Stimulated activated CD8-positive, alpha-beta memory T cell treated with anti-CD3 and anti-CD28 coated beads, Interleukin-2, amount 100 ng/mL, for 48 hours (primary cell): ENCODE data around the gene ARPC1A.
"Not testable (repeated sequence)": the region's sequence is repeated elsewhere in the genome, so short reads cannot be mapped to it uniquely, and the experiment has no call there.

ENCODE experiments used
- DNase-seq, 2 donors: peaks; one replicate each; pipeline ENCODE4 v3.0.0-alpha.2; 2020; ENCODE audit warnings: low read depth in 2 of 2

Gene ARPC1A

DNA sequence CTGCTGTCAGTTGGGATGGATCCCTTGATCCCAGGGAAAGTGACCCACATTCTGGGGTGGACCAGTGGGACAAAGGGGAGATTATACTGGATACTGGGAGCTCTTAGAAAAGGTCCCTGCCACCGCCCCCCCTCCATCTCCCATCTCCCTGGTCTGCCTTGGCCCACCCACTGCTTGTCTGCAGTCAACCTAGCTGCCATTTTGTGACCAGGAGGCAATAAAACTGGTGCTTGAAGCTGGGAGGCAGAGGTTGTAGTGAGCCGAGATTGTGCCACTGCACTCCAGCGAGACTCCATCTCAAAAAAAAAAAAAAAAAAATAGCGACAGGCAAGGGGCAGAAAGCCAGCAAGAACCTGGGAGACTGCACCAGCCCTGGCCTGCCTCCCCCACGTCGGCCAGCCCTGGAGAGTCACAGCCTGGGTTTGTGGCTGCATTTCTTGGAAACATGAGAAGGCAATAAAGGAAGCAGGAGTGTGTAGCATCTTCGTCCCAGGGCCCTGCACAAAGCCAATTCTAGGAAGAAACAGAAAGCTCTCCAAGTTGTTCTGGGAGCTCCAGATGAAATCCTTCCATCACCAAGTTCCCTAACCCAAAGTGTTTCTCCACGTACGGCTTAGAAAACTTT, 44.2 kb downstream of the ARPC1A start:
- no peak for DNase-seq

DNA sequence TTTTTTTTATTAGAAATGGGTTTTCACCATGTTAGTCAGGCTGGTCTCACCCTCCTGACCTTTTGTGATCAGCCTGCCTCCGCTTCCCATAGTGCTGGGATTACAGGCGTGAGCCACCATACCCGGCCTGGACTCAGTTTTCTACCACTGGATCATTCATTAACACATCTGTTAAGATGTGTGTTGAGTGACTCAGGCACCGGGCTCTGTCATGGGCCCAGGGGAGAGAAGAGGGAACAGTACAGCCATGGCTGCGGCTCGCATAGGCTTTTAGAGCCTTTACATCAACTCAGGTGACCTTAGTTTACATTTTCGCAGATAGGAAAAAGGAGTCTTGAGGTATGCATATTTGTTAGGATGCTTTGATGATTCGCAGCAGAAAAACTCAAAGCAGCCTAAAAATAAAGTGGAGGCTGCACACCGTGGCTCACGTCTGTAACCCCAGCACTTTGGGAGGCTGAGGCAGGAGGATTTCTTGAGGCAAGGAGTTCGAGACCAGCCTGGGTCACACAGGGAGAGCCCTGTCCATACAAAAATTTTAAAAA, 45.8 kb downstream of the ARPC1A start:
- DNase-seq = no peak

DNA sequence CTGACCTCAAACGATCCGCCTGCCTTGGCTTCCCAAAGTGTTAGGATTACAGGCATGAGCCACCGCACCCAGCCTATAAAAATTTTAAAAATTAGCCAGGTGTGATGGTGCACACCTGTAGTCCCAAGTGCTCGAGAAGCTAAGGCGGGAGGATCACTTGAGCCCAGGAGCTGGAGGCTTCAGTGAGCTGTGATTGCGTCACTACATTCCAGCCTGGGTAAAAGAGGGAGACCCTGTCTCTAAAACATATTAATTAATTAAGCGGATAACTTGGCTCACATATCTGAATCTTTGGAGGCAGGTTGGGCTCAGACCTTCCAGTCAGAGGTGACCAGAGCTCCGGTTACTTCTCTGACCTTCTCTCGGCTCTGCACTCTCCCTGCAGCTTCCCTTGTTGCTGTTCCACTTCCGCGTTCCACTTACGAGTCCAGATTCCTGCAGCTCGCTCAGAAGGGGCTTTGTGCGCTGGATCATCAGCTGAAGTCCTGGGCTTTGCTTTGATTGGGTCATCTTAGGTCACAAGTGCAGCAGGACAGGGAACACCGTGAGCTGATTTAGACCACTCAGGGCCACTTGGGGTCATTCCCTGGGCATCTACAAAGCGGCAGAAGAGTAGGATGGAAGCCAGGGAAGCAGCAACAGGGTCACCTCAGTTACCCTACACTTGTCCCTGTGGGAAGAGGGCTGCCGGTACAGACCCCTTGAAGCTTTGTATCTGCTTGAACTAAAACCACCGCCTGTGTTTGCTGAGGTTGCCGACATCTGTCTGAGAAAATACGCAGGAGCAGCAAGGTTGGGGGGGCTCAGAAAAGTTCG, 46.8 kb downstream of the ARPC1A start:
- no peak for DNase-seq

DNA sequence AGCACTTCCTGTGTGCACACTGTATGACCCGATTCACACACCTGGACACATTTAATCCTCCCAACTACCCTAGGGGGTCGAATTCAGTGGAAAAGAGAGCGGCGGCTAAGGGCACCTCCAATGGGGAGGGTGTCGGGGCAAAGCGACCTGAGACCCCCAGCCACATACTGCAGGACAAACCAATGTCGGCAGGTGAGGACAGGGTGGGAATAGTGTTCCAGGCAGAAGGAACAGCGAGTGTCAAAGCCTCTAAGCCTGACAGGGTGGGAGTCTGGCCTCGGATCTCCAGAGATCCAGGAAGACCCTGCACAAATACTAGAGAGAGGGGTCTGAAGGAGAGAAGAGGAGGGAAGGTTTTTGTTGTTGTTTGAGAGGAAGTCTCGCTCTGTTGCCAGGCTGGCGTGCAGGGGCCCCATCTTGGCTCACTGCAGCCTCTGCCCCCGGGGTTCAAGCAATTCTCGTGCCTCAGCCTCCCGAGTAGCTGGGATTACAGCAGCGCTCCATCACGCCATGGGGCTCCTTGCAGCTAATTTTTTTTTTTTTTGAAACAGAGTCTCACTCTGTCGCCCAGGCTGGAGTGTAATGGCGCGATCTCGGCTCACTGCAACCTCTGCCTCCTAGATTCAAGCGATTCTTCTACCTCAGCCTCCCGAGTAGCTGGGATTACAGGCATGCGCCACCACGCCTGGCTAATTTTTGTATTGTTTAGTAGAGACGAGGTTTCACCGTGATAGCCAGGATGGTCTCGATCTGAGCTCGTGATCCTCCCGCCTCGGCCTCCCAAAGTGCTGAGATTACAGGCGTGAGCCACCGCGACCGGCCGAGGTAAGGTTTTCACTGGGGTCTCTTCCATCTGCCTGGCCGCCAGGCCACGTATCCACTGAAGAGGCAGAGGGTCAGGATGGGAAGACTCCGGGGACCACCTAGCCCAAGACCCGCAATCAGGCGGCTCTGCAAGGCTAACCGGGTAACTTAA, 47.7 kb downstream of the ARPC1A start:
- no peak for DNase-seq

DNA sequence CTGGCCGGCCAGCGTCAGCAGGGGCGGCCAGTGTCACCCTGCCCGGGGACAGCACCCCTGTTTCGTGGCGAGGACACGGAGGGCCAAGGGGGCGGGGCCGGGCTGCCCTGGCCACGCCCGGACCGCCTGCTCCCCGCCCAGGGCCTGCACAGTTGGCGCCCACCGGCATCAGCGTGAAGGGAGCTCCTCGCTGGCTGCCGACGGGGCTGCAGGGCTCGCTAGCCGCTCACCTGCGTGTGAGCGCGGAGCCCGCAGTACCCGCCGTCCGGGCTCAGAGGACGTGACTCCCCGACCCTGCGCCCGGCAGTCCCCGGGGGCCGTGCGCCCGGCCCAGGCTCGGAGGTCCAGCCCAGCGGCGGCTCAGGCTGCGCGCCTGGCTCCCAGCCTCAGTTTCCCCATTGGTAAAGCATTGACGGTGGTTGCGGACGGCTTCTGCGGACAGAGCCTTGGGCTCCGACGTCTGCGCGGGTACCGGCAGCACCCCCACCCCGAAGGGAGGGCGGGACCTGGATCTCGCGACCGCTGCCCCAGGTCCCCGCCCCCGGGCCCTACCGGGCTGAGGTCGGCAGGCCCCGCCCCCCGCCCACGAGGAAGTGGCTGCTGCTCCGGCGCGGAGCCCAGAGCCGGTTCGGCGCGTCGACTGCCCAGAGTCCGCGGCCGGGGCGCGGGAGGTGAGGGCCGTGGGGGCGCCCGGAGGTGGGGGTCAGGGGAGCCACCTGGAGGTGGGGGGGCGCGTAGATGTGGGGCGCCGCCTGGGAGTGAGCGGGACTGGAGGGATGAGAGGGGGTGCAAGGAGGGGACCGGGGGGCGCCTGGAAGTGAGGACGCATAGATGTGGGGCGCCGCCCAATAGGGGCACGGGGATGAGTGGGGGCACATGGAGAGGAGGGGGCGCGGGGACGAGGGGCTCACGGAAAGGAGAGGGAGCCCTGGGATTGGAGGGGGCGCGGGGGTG, 48.7 kb downstream of the ARPC1A start, which contains the start of gene ARPC1B:
Gene ARPC1B (plus strand): TSS at position 620 of the 954 bp plus-strand sequence. CDS start 10,985 bp downstream, outside the sequence.
- DNase-seq = peak; percentile 85 to 86

DNA sequence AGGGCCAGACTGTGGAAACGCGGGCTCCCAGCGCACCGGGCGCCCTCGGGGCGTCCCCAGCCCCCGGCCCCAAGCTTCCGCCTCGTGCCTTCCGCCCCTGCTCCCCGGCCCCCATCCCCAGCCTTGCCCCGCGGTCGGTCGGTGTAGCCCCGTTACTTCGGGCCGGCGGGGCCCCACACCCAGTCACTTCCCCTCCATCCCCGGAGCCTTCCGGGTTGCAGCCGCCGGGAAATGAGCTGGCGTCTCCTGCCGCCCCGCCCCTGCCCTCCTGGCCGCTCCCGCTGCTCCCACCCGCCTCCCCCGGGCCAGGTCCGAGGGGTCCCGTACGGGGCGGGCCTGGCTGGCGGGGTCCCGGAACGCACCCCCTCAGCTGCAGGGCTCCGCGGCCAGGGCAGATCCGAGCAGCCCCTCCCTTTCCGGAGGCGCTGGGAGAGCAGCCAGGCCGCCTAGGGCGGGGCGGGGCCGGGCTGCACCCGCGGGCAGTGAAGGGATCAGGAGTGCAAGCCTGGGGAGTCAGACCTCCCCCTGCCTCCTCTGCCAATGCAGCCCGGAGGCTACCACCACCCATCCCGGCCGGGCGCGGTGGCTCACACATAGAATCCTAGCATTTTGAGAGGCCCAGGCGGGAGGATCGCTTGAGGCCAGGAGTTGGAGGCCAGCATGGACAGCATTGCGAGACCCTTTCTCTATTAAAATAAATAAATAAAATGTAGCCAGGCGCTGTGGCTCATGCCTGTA, 49.5 kb downstream of the ARPC1A start:
- DNase-seq = peak; percentile 54 to 58

DNA sequence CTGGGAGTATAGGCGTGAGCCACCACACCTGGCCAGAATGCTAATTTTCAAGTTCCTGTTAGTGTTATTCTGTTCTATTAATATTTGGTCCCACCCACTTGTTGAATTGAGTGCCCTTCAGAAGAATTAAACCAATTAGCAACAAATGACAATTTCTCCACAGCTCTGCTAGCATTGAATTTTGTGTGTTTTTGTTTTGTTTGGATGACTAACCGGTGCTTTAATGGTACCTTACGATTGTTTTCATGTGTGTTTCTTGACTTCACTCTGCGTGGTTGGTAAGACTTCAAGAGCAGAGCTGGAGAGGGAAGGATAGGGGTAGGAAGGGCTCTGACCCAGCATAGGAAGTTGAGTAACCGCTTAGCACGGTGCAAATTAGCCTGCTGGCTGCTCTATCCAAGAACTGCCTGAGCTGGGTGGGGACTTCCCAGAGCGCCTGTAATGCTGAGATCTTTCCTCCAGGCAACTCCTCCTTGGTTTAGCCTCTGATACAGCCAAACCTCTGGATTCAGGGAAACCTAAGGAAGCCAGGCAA, 53.4 kb downstream of the ARPC1A start:
- DNase-seq = no peak

DNA sequence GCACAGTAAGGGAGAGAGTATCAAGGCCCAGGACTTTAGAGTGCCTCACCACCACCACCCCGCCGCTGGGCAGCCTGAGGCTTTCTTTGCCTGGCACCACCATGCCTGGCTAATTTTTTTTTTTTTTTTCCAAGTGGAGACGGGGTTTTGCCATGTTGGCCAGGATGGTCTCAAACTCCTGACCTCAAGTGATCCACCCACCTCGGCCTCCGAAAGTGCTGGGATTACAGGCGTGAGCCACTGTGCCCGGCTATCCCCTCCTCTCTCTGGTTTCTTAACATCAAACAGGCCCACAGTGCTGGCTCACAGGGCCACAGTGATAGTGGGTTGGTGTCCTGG, 54.0 kb downstream of the ARPC1A start:
- DNase-seq = not testable (repeated sequence)

DNA sequence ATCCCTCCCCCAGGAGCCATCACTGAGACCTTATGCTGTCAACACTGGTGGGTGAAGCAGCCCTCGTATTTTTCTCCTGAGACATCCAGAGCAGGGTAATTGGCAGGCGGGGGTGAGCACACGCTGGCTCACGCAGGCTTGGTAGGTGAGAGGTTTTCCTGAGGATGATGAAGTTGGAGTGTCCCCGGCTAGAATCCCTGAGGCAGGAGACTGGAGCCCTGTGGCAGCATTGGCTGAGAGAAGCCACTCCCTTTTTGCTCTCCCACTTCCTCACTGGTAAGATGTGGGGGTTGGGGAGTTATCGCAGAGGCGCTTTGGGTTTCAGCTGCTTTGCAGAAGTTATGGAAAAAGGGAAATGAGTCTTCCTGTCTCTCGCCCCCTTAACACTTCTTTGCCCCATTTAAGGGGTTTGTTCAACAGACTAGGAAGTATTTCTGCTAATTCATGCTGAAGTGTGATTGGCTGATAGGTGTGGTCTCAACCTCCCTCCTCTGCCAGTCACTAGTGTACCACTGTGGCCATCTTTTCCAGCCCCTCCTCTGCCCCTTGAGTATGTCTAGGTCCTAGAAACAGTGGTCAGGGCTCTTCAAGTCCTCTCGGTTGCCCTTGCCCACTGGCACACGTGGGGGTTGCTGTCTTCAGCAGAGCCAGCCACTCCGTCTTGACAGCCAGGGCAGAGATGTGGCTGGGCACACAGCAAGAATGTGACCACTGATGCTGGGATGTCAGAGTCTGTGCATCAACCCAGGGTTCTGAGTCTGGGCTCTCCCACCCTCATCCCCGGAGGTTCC, 54.5 kb downstream of the ARPC1A start:
- DNase-seq = peak; percentile 28 to 40

DNA sequence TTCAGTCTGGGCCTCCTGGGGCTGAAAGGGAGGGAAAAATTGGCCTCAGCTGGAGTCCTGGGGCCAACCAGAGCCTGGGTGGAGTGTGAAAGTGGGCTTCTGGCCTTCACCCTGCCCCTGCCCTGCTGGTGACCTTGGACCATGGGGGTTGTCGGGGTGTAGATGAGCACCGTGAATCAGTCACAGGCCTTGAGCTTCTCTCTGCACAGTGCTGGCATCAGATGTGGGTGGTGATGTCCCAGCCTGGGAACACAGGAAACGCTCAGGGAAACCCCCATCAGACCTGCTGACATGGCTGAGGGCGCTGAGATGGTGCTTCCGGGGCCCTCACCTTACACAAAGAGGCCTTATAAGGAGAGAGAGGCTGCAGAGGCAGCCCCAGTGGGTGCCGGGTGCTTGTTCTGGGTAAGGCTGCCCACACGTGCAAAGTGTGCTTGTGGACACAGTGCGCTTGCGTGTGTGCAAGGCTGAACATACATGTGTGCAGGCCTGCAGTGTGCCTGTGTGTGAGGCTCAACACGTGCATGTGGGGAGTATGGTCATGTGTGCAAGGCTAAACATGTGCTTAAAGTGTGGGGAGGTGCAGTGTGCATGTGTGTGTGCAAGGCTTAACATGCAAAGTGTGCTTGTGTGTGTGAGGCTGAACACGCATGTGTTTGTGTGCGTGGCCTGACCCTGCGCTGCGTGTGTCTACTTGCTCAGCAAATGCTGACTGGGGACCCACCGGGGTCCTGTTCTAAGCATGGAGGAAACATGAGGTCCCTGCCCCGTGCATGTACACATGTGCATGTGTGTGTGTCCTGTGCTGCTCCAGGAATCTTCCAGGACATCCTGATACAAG, 55.3 kb downstream of the ARPC1A start:
- DNase-seq = peak; percentile 75 to 84

DNA sequence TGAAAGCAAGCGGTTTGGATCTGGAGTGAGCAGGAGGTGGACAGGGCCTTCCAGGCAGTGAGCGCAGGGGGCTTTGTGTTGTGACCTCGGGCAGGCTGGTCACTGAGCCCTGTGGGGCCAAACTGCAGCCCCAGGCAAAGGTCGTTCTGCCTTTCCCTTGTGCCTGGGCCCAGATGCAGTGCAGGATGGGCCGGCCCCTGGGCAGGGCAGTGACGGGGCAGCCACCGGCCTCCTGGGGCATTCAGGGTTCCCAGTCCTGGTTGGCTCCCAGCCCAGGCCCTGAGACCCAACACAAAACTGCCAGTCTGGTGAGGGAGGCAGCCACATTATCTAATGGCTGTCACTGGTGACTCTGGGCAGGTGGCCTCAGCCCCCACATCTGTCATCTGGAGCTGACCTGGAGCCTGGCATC, 56.0 kb downstream of the ARPC1A start:
- no peak for DNase-seq

DNA sequence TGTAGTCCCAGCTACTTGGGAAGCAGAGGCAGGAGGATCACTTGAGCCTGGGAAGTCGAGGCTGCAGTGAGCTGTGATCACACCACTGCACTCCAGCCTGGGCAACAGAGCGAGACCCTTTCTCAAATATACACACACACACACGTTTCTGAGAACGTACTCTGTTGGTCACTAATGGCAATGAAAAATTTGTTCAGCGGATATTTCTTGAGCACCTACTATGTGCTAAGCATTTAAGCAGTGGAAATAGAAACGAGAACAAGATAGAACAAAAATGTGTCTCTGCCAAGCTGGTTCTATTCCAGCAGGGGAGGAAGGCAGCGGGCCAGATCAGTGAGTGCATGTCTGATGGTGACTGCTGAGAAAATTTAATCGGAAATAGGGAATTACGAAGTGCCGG, 57.5 kb downstream of the ARPC1A start:
- no peak for DNase-seq

DNA sequence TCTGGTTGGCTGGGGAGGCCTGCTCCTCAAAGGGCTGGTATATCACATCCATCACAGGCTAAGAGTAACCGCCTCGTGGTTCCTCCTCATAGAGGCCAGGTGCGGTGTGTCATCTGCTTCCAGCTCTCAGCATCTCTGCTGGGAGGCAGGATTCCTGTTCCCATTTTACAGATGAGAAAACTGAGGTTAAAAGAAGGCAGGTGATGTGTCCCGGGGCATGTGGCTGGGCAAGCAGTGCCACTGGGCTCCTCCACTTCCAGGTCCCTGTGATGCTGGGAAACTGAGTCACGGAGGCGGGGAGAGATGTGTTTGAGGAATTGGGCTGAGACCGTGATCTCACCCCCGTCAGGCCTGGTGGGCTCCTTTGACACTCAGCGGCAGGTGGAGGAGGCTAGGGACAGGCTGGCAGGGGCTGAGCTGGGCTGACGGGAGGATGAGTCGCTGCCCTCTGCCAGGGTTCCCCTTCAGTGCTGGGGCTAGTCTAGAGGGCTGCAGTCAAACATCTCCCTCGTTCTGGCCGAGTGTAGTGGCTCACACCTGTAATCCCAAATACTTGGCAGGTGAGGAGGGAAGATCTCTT, 58.2 kb downstream of the ARPC1A start:
- DNase-seq = no peak

DNA sequence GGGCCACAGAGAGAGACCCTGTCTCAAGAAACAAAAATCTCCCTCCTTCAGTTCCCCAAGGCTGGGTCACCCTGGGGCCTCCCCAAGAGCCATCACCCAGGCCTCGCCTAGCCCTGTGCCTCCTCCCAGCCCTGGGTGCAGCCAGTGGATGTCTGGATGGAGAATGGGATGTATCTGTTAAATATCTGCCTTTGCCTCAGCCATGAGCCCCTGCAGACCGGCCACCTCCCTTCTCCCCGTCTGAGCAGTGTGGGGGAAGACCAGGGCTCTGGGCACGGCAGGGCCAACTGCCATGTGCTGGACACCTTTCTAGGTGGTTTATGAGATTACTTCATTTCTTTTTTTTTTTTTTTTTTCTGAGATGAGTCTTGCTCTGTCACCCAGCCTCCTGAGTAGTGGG, 58.8 kb downstream of the ARPC1A start:
- DNase-seq = no peak

DNA sequence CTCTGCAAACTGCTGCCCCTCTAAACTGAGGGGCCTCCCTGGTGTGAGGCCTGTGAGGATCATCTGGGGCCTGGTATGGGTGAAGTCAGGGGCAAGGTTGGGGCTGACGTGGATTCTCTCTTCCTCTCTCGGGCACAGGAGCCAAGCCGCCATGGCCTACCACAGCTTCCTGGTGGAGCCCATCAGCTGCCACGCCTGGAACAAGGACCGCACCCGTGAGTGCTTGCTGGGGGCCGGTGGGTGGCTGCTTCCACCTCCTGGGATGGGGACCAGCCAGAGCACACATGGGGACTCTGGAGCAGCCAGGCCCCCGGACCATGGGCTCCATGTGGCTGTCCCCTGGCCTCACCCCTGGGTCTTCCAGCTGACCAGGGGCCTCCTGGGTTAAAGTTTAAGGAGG, 59.9 kb downstream of the ARPC1A start:
- no peak for DNase-seq

DNA sequence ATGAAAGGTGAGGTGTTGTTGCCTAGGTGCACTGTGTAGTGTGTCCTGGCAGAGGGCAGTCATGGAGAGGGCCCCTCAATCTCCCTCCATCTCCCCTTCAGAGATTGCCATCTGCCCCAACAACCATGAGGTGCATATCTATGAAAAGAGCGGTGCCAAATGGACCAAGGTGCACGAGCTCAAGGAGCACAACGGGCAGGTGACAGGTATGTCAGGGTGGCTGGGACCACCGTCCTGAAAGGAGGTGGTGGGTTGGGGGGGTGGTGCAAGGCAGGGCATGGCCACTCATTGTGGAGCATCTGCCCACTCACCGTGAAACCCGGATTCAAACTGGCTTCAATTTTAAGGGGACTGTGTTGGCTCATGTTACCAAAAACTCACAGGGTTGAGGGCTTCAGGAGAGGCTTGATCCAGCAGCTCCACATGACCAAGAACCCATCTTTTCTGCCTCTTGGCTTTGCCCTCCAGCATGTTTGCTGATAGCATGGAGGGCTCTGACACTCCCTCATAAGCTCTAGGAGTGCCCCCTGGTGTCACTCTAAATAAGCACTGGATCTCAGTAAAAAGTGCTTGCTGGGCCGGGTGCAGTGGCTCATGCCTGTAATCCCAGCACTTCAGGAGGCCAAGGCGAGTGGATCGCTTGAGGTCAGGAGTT, 61.0 kb downstream of the ARPC1A start:
- DNase-seq = no peak

DNA sequence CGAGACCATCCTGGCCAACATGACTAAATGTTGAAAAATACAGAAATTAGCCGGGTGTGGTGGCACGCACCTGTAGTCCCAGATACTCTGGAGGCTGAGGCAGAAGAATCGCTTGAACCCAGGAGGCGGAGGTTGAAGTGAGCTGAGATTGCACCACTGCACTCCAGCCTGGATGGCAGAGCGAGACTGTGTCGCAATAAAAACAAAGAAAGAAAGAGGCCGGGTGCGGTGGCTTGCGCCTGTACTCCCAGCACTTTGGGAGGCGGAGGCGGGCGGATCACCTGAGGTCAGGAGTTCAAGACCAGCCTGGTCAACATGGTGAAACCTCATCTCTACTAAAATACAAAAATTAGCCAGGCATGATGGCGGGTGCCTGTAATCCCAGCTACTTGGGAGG, 61.5 kb downstream of the ARPC1A start:
- DNase-seq = not testable (repeated sequence)
